Dermis microvascular lymphatic vessel endothelial cell (primary cell): ENCODE results near the gene UBQLNL. TPM values are rescaled to one million over a fixed set of nuclear protein-coding genes. Genes with fewer than 3 reads are reported as not detected.

ENCODE experiments used
- DNase-seq, 2 donors: peaks; one replicate each; pipeline versions ENCODE4 v3.0.0 to v3.0.0-alpha.2; 2010; ENCODE audit warnings: low read depth in 2 of 2
- total RNA-seq: library from RNA; depleted of rRNA; stranded (reverse); fragments of >200 nt; gene quantifications from 2 replicates; pipeline ENCODE4 v1.2.1, GENCODE V29; 2014

UBQLNL gene, protein sequence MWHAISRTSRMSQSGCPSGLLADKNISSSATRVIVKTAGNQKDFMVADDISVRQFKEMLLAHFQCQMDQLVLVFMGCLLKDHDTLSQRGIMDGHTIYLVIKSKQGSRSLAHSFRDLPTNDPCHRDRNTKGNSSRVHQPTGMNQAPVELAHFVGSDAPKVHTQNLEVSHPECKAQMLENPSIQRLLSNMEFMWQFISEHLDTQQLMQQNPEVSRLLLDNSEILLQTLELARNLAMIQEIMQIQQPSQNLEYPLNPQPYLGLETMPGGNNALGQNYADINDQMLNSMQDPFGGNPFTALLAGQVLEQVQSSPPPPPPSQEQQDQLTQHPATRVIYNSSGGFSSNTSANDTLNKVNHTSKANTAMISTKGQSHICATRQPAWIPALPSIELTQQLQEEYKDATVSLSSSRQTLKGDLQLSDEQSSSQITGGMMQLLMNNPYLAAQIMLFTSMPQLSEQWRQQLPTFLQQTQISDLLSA
- not detected in 2 replicates for total RNA-seq

GRCh38 chr11:5516599-5516998 lies at the start of gene UBQLNL:
TSS of gene UBQLNL (minus strand) at chr11:5516699. CDS start at chr11:5516441, 258 bp downstream.
- no peak for DNase-seq

DNA sequence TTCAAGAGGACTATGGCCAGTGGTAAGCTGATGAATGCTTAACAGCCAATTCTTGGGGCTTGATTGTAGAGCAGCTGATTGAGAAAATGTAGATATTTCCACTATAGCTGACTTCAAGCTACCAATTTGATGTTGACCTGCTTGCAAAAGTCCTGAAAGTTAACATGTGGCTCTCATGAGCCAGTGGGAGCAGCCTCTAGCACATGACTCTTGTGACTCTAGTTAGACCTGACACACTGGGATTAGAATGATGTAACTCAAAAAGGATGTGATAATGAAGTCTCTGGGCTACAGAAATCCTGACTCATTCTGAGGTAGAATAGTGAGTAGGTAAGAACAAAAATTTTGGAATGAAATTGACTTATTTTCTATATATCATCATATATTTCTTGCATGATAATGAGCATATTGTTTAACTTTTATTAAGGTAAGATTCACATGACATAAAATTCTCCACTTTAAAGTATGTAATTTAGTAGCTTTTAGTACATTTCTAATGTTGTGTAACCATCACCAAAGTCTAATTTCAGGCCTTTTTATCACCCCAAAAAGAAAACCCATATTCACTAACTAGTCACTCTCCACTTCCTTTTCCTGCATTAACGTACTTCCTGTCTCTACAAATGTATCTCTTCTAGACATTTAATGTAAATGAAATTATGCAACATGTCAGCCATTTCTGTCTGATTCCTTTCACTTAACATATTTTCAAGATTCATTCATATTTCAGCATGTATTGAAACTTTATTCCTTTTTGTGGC lies 47.9 kb upstream of the UBQLNL start:
- no peak for DNase-seq

DNA sequence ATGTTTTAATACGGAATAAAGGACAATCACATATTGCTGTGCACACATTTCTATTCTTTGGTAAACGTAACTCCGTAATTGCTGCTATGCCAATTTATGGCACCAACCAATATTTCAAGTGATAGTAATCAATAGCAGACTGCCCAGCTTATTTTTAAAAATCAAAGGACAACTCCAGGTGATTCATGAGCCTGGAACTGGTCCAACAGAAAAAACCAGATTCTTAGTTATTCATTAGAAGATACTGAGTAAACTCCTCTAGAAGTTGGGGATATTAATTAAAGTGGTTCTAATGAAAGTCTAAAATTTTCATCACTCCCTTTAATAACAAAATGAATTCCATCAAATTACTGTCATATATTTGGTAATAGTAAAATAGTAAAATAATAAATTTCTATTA lies 41.3 kb upstream of the UBQLNL start:
- DNase-seq = no peak

GRCh38 chr11:5556596-5557188 lies 40.2 kb upstream of the UBQLNL start:
- DNase-seq = no peak

DNA sequence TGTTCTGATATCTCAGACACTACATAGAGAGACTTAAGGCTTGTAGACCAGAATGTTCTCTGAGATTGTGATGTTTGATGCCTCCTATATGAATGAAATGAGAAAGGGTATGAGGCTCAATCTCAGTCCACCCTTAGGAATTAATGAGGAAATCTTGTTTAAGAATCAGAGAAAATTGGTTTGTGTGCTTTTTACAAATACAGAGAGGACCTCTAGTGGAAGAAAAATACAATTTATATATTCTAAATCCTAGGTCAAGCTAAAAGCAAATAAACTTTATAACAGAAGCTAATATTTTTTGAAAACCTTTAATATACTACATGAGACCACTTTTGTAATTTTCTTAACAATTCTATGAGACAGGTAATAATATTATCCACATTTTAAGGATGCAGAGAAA lies 36.8 kb upstream of the UBQLNL start:
- DNase-seq = no peak

GRCh38 chr11:5550440-5551095 lies 34.1 kb upstream of the UBQLNL start:
- peak in 1 of 2 donors; percentile 4 for DNase-seq

DNA sequence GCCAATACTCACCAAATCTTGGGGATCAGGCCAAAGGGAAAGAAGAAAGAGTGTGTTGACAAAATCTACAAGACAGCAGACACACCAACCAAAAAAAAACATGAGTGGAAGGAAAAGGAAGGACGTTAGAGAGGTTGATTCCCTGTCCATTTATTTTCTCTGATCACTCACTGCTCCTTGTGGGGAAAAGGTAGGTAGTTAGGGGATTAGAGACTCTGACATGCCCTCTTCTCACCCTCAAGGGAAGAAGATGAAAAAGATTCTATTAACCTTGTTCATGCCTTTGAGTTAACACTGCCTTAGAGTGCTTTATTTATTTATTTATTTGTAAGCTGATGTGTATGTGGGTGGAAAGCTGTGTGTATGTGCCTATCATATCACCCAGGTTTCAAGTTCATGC lies 31.9 kb upstream of the UBQLNL start, which contains the start of gene OR52H1:
OR52H1 (minus strand) TSS at position 101 of the 400 bp plus-strand sequence. CDS start 3,035 bp downstream, outside the sequence.
- no peak for DNase-seq

GRCh38 chr11:5547982-5548381 lies 31.5 kb upstream of the UBQLNL start:
- DNase-seq = no peak

GRCh38 chr11:5546457-5546856 lies 30.0 kb upstream of the UBQLNL start:
- DNase-seq = no peak

GRCh38 chr11:5541427-5541826 lies 24.9 kb upstream of the UBQLNL start:
- no peak for DNase-seq

GRCh38 chr11:5536482-5536881 lies 20.0 kb upstream of the UBQLNL start:
- DNase-seq = no peak

DNA sequence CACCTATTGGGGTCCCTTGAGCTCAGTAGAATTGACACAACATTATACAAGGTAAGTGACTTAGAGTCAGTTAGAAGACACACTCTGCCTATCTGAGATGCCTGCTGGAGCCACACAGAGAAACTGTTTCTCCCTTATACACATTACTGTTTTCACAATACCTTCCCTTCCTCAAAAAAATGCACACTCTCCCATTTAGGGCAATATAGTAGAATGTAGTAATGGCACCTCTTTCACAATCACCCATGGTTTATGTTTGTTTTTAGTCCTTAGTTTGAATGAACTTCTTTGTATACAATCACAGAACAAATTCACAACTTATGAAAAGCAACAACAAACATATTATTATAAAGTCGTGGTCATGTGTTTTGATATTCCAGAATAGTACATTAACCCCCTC lies 17.5 kb upstream of the UBQLNL start:
- no peak for DNase-seq

DNA sequence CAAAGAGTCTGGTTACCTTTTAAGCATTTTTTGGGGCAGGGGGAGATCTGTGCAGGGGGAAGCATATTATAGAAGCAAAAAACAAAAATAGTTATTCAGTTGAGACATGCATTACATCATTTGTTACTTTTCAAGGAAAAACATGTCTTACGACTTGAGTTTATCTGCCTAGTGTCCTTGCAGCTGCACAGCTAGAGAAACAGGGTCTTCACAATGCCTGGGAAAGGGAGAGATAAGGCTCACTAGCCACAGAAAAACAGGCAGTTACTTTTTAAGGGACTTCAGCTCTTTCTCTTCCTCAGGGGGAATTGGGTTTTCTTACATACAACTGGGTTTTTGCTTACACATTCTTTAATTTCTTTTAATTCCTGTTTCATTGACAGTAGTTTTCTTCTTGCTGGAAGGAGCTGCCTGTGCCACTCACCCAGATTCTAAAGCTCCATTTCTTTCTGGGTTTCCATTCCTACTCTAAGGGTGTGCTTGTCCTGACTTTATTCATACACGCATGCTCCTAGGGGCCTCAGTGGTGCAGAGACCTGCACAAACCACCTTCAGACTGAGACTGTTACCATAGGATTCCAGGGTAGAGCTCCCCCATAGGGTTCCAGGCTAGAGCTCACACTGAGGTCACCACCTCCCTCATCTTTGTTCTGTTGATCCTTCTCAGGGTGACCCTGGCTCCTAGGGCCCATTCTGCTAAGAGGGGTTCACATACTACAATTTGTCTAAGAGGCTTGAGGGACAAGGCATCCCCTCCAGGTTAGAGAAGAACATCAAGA lies 14.7 kb upstream of the UBQLNL start:
- DNase-seq = no peak

DNA sequence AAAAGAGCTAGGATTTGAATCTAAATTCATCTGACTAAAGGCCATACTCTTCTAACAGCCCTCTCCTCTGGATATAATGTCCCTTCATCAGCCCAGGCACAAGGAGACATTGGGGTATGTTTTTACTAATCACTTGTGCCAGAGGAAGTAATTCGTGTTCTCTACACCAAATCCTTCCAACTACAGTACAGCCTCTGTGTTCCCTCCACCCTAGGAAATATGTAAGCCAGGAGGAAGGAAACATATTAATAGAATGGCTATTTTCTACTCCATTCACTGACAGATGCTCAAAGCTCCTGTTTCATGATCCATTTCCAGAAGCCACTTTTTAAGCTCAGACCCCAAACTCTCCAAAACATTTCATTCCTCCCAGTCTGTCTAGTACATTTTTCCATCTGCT lies 12.0 kb upstream of the UBQLNL start:
- no peak for DNase-seq

DNA sequence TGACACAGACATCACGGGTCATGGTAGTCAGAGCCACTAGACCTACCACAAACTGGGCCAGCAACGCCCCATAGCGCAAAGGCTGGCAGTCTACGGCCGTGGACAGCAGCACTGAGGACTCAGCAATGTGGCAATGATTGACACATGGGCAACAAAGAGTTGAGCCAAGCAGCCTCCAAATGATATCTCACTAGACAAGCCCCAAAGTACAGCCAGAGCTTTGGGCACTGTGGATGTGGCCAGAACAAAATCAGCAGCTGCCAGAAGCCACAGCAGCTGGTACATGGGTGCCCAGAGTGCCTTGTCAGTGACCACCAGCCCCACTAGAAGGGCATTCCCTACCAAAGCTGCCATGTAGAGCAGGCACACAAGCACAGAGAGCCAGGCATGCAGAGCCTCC lies 11.2 kb upstream of the UBQLNL start:
- no peak for DNase-seq

DNA sequence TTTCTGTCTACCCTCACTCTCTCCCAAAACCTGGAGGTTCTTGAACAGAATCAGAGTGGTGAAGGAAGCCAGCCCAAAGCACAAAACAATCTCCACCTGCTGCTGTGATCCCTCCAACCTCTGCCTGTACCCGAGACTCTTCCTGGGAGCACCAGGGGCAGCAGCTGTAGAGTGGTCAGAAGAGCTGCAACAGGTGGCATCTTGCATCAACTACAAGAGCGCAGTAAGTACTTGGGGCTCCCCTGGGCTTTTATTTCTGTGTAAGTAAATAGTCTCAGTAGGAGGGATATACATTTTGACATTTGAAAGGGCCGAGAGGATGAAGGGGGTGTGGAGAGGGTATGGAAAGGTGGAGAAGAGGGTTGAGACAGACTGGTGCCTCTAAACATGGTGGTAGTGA lies 8.3 kb upstream of the UBQLNL start:
- DNase-seq = no peak

- peak in 1 of 2 donors; percentile 3 for DNase-seq
Observed at GRCh38 chr11:5522308-5522707, 5.8 kb upstream of the UBQLNL start.

DNA sequence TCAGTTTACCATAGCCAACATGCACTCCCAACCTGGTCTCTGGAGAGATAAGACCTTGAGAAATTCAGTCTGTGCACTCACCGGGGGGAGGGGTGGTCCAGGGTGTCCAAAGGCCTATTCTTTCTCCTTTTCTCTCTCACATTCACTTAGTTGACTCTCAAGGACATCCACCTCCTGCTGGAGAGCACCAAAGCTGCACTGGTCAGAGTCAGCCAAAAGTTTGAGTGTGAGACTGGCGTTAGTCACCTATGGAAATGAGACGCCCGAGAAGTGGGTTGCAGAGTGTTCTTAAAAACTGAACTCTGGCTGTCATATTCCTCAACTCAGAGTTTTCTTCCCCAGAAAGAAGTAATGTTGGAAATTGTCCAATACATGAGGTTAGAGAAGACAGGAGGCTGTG lies 5.0 kb upstream of the UBQLNL start:
- DNase-seq = no peak

DNA sequence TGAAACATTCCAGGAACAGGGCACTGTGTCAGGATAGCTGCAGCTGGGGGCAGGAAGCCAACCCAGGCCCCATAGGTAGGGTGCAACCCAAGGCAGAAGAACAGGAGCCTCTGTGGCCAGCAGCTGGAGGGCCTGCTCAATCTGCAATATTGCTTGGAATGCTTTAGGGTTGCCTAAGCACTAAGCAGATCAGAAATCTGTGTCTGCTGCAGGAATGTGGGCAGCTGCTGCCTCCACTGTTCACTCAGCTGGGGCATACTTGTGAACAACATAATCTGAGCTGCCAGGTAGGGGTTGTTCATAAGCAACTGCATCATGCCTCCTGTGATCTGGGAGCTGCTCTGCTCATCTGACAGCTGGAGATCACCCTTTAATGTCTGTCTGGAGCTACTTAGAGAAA lies 1.7 kb downstream of the UBQLNL start:
- no peak for DNase-seq

DNA sequence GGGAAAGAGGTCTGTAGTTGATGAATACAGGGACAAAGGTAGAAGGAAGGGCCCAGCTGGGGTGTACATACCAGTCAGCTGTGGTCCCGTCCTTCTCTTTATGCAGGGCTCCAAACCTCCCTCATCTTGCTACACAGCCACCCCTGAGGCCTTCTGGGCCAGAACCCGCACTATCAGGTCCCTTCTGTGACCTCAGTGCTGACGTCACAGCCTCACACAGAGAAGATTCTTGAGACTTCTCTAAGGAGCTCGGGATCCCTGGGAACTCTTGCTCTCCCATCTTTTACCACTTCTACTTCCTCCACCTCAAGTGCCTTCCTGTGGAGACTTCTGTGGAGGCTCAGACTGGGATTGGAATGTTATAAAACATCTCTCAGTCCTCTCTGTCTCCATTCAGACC lies 6.7 kb downstream of the UBQLNL start, which contains the start of gene UBQLN3:
UBQLN3 (minus strand) TSS at position 155 of the 400 bp plus-strand sequence. CDS start 399 bp downstream, outside the sequence.
- DNase-seq = no peak

- DNase-seq = no peak
Observed at GRCh38 chr11:5508605-5509004, 7.9 kb downstream of the UBQLNL start.
